ENCODE measurements around the gene DLX2.
A peak's percentile ranks its signal among the peaks of the same experiment; 100 is the strongest.

The DLX2 gene

DNA sequence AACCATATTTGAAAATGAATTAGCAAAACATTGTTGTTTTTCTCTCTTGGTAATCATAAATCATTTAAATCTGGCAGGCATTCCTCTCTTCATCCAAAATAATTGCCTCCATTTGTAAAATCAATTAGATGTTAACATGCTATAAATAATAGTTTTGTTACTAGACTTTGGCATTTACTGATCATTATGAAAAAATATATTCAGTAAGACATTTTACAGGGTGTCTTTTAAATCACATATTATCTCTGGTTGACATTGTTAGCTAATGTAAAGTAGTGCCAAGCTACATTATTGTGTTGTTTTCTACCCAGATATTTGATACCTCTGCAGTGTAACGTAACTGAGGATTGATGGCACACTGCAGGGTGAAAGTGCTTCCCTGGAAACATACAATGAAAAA is 49.2 kb downstream of the DLX2 start:
- DNase-seq = no peak
- ATAC-seq = no peak

DNA sequence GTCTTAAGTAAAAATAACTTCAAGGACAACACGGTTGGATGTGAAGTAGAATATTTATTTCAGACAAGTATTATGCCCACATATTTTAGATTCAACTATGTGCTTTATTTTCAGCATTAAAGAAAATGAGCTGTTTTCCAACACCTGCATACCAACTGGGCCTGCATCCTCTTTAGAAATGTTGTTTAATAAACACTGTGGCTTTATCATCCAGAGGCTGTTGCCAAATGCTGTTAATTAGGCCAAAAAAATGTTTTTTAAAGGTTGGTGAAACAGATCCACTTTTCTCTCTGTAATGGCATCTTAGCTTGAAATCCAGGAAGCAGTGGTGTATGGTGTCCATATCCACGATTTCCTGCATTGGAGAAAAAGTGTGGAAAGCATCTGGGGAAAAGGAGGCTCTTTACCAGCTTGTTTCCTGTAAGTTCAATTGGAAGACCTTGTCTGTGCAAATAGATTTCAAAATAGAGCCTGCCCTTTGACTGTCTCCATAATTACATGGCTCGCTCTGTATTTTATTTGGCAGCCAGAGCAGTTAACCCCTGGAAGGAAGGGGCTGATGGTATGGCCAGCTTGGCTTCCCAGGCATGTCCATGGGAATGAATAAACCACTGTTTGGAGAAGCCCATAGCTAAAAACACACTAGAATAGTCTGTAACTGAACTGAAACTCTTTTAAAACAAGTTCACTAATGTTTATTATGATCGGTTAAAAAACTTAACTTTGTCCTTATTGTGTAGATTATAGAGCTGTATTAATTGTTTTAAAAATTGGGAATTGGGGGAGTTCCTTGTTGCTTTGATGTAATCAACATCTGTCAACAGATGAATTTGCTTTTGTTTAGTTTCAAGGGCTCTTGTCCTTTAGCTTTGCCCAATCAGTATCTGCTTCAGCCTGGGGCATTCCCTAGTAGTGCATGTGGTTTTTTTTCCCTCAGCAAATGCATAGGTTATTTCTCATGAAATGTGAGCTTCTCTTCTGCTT is 50.4 kb downstream of the DLX2 start:
- DNase-seq = no peak
- peak; percentile 32 for ATAC-seq

DNA sequence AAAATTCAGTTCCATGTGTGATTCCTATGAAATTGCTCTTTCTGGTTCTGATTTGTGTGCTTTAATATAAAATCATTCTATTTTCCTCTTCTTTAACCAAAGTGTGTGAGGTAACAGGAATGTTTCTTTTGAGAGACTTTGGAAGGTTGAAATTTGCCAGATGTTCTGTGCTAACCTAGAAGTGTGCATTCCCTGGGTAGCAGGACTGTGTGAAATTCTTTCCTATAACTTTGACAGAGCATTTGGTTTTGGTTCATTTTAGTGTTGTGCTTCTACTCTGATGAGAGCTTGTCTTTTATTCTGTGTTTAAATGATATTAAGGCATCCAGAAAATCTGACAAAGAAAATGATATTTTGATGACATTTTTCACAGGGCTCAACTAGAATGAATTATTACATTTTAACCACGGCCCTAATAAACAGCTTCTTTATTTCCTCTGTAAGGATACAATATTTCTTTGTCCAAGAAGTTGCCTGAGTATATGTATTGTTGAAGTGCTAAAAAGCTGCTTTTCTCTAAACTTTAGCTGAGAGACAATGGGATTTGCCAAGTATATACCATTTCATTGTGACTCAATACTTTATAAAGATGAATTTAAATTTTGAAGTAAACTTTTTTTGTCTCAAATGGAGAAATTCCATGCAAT is 52.1 kb downstream of the DLX2 start:
- no peak for ATAC-seq

DNA sequence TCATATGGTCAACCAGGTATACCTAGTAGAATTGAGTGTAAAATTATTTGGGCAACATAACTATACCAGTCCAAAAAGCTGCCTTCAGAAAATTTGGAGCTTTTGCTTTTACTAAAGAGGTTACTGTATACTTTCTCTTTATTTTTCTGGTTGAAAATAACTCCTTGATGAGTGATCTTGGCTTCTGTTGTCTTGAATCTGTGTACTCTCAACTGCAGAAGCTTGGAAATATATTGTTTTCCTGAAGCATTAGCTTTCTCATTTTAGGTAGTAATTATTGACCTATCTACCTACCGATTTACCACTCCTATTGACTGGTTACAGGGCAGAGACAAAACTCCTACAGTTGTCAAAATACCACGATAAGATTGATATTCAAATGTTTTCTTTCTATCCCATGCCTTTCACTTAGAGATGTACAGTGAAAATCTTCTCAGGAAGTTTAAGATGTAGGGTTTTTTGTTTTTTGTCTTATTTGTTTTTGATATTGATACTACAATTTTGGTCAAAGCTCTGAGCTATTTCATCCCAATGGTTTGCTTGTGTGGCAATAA is 53.1 kb downstream of the DLX2 start:
- DNase-seq = no peak
- ATAC-seq = no peak

More for the DNA sequence above, 52.1 kb downstream of the DLX2 start:
- DNase-seq = no peak

Data from stimulated activated naive CD8-positive, alpha-beta T cell treated with anti-CD3 and anti-CD28 coated beads, Interleukin-15, Interleukin-2, amounts not matched to agents 100 U/mL and 50 U/mL, for 24 hours (primary cell).